Ascending aorta (tissue), 2 donors: ENCODE measurements around the gene SACM1L. TPM values are rescaled to one million over a fixed set of nuclear protein-coding genes. Genes with fewer than 3 reads are reported as not detected.

ENCODE experiments used
- DNase-seq, 2 donors: peaks; one replicate each; pipeline ENCODE4 v3.0.0-alpha.2; 2019; ENCODE audit warnings: low spot score in 2 of 2
- H3K27ac ChIP-seq, 2 donors: fragments of 200-600 bp; sonication (generic); one replicate each; pipeline ENCODE4 v1.5.1; 2016 to 2017; ENCODE audit warnings: mild to moderate bottlenecking in 1 of 2
- H3K27me3 ChIP-seq: fragments of 200-600 bp; sonication (generic); one replicate; pipeline ENCODE4 v1.5.1; 2017
- H3K36me3 ChIP-seq, 2 donors: fragments of 200-600 bp; sonication (generic); one replicate each; pipeline ENCODE4 v1.5.1; 2016
- H3K4me1 ChIP-seq, 2 donors: fragments of 200-600 bp; sonication (generic); one replicate each; pipeline ENCODE4 v1.5.1; 2016 to 2017; ENCODE audit warnings: mild to moderate bottlenecking in 1 of 2
- H3K4me3 ChIP-seq, 2 donors: fragments of 200-600 bp; sonication (generic); one replicate each; pipeline ENCODE4 v1.5.1; 2016 to 2017; ENCODE audit warnings: mild to moderate bottlenecking in 1 of 2
- H3K9me3 ChIP-seq, 2 donors: fragments of 200-600 bp; sonication (generic); one replicate each; pipeline ENCODE4 v1.5.1; 2016
- CTCF ChIP-seq, 3 experiments: fragments of 200-600 bp in 2 of 3; fragments of 450-650 bp in 1 of 3; sonication (generic) in 2 of 3; IDR thresholded peaks; one replicate each; pipeline ENCODE4 v1.5.1; 2016 to 2019; ENCODE audit warnings: antibody characterized with exemption in 3 of 3, mild to moderate bottlenecking in 1 of 3, moderate library complexity in 1 of 3
- intact Hi-C: fragments of 100-400 bp; cut with DNase I; formaldehyde crosslinking; loops from one replicate; pipeline ENCODE4 v1.15.1; 2023
- total RNA-seq: library from RNA; depleted of rRNA; stranded (reverse); fragments of >200 nt; gene quantifications from one replicate; pipeline ENCODE4 v1.1.0, GENCODE V29; 2016

The SACM1L gene
- total RNA-seq, 1 donor from 2014 or later, result 7.2 TPM

- no peak for TF ChIP-seq CTCF (IDR thresholded peaks at IDR 0.05)
- Histone ChIP-seq H3K27me3 (no peaks in the 10 kb centered on the region), H3K4me3 (no peak overlapping the region), H3K27ac (no peak overlapping the region), H3K4me1 (no peaks in the 10 kb centered on the region), H3K36me3 (no peaks in the 10 kb centered on the region), H3K9me3 (no peaks in the 10 kb centered on the region)
- intact Hi-C loops, result no loop called here
- DNase-seq, result peak in 1 of 2 donors; percentile 31
Measured at GRCh38 chr3:45781271-45781670, 92.1 kb downstream of the SACM1L start.

GRCh38 chr3:45781841-45782240, 92.6 kb downstream of the SACM1L start:
- TF ChIP-seq CTCF (IDR thresholded peaks at IDR 0.05), result no peak
- intact Hi-C loops, result no loop called here
- no peaks in the 10 kb centered on the region for H3K36me3 ChIP-seq

GRCh38 chr3:45782381-45782780, 93.2 kb downstream of the SACM1L start:
- H3K4me1 ChIP-seq, result no peaks in the 10 kb centered on the region
- no peak for TF ChIP-seq CTCF (IDR thresholded peaks at IDR 0.05)
- H3K4me3 ChIP-seq, result no peak overlapping the region
- no peak overlapping the region for H3K27ac ChIP-seq
- no peaks in the 10 kb centered on the region for H3K36me3 ChIP-seq
- H3K27me3 ChIP-seq, result no peaks in the 10 kb centered on the region
- no peaks in the 10 kb centered on the region for H3K9me3 ChIP-seq
- DNase-seq, result no peak
- intact Hi-C loops, result no loop called here

More at GRCh38 chr3:45781841-45782240, 92.6 kb downstream of the SACM1L start:
- Histone ChIP-seq H3K4me3 (no peak overlapping the region), H3K4me1 (no peaks in the 10 kb centered on the region), H3K9me3 (no peaks in the 10 kb centered on the region), H3K27ac (no peak overlapping the region), H3K27me3 (no peaks in the 10 kb centered on the region)
- peak in 1 of 2 donors; percentile 46 for DNase-seq

GRCh38 chr3:45783667-45784066, 94.5 kb downstream of the SACM1L start:
- Histone ChIP-seq H3K4me3 (no peak overlapping the region), H3K4me1 (no peaks in the 10 kb centered on the region), H3K36me3 (no peaks in the 10 kb centered on the region), H3K27ac (no peak overlapping the region), H3K9me3 (no peaks in the 10 kb centered on the region), H3K27me3 (no peaks in the 10 kb centered on the region)
- intact Hi-C loops, result no loop called here
- peak in 1 of 2 donors; percentile 21 for DNase-seq
- TF ChIP-seq CTCF (IDR thresholded peaks at IDR 0.05), result no peak

- DNase-seq, result no peak
- no peak for TF ChIP-seq CTCF (IDR thresholded peaks at IDR 0.05)
- Histone ChIP-seq H3K27me3 (no peaks in the 10 kb centered on the region), H3K36me3 (no peaks in the 10 kb centered on the region), H3K4me3 (no peak overlapping the region), H3K27ac (no peak overlapping the region), H3K9me3 (no peaks in the 10 kb centered on the region), H3K4me1 (no peaks in the 10 kb centered on the region)
- intact Hi-C loops, result no loop called here
Measured at GRCh38 chr3:45785605-45786150, 96.5 kb downstream of the SACM1L start.
